ENCODE results near the gene CACNA2D2. TPM values are rescaled to one million over a fixed set of nuclear protein-coding genes. Genes with fewer than 3 reads are reported as not detected.
A peak's percentile ranks its signal among the peaks of the same experiment; 100 is the strongest.

CACNA2D2 gene
- total and polyA plus RNA-seq, 12 donors = 0.09 to 2.0 (median 0.60) TPM

DNA sequence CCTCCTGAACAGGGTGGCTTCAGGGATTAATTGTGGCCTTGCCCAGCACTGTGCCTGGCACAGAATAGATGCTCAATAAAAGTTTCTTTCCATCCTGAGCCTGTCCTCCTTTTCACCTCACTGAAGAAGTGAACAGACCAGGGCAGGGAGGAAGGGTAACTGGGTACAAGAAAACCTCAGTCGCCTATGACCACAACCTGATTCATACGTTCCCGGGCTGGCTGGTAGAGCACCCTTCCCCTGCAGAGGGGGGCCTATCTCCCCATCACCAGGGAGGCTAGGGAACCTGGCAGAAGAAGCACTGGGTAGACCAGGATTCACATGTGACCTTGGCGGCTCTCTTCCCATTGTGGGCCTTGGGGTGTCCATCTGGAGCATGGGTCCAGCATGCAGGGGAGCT, 27.8 kb upstream of the CACNA2D2 start:
- intact Hi-C loops (cut with DNase I) = no loop called here
- TF ChIP-seq CTCF (IDR thresholded peaks at IDR 0.05) = no peak
- TF ChIP-seq POLR2A (IDR thresholded peaks at IDR 0.05) = no peak

GRCh38 chr3:50530001-50530970, 26.9 kb upstream of the CACNA2D2 start:
- 26 to 41% (median 33%) methylated on average over 28 to 48 of the region's 48 CpGs for WGBS, 4 donors
- no peak for DNase-seq
- no peak overlapping the region for H3K4me3 ChIP-seq
- TF ChIP-seq CTCF (IDR thresholded peaks at IDR 0.05) (no peak), POLR2A (IDR thresholded peaks at IDR 0.05) (no peak)
- no peaks in the 10 kb centered on the region for H3K36me3 ChIP-seq (replicated peaks in 1 of 2)
- intact Hi-C loops (cut with DNase I) = no loop called here
- H3K4me1 ChIP-seq (replicated peaks in 1 of 2) = no peaks in the 10 kb centered on the region
- H3K27ac ChIP-seq = no peak overlapping the region
- no peaks in the 10 kb centered on the region for H3K9me3 ChIP-seq (replicated peaks in 1 of 3)
- H3K27me3 ChIP-seq = no peaks in the 10 kb centered on the region

More for the DNA sequence above, 27.8 kb upstream of the CACNA2D2 start:
- no peak overlapping the region for H3K4me3 ChIP-seq
- no peaks in the 10 kb centered on the region for H3K9me3 ChIP-seq (replicated peaks in 1 of 3)
- WGBS, 4 donors = 89 to 90% (median 90%) methylated on average over 3 to 4 of the region's 4 CpGs
- H3K4me1 ChIP-seq (replicated peaks in 1 of 2) = no peaks in the 10 kb centered on the region
- DNase-seq = no peak
- no peaks in the 10 kb centered on the region for H3K27me3 ChIP-seq
- no peaks in the 10 kb centered on the region for H3K36me3 ChIP-seq (replicated peaks in 1 of 2)
- no peak overlapping the region for H3K27ac ChIP-seq

DNA sequence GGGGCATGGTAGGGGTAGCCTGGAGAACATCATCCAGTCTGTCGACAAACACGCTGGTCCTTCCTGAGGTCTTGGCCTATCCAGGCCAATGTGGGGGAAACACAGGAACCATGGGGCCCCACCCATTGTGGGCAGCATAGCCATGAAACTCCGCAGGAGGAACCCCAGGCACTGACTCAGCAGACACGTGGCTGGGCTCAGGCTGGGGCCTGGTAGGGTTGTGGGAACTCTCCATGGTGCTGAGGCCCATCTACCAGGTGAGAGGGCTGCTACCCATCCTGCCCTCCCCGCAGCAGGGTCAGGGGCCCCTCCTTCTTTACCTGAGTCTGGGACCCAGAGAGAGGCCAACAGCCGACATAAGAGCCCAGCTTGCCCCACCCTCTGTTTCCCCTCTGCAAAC, 22.6 kb upstream of the CACNA2D2 start:
- TF ChIP-seq POLR2A (IDR thresholded peaks at IDR 0.05) = no peak
- no peak for TF ChIP-seq CTCF (IDR thresholded peaks at IDR 0.05)
- H3K36me3 ChIP-seq (replicated peaks in 1 of 2) = no peaks in the 10 kb centered on the region
- no peaks in the 10 kb centered on the region for H3K27me3 ChIP-seq
- intact Hi-C loops (cut with DNase I) = no loop called here
- H3K27ac ChIP-seq = no peak overlapping the region
- no peak overlapping the region for H3K4me3 ChIP-seq
- H3K9me3 ChIP-seq (replicated peaks in 1 of 3) = no peaks in the 10 kb centered on the region
- no peaks in the 10 kb centered on the region for H3K4me1 ChIP-seq (replicated peaks in 1 of 2)
- 30 to 45% (median 37%) methylated on average over 5 to 6 of the region's 6 CpGs for WGBS, 4 donors
- peak in 6 of 7 donors; percentile 25 to 54 (median 48) for DNase-seq

- no peak for DNase-seq
- 64 to 73% (median 71%) methylated on average over 4 to 9 of the region's 9 CpGs for WGBS, 4 donors
- Histone ChIP-seq H3K36me3 (replicated peaks in 1 of 2) (no peaks in the 10 kb centered on the region), H3K27ac (no peak overlapping the region), H3K9me3 (replicated peaks in 1 of 3) (no peaks in the 10 kb centered on the region), H3K4me1 (replicated peaks in 1 of 2) (no peaks in the 10 kb centered on the region), H3K27me3 (no peaks in the 10 kb centered on the region), H3K4me3 (no peak overlapping the region)
- intact Hi-C loops (cut with DNase I) = no loop called here
- TF ChIP-seq CTCF (IDR thresholded peaks at IDR 0.05) = no peak
- no peak for TF ChIP-seq POLR2A (IDR thresholded peaks at IDR 0.05)
Observed at GRCh38 chr3:50525191-50525910, 21.9 kb upstream of the CACNA2D2 start.

Measured in adrenal gland (tissue), 12 donors.